ENCODE results near the gene ERO1A.

- TF ChIP-seq EZH2phosphoT487 (IDR thresholded peaks at IDR 0.05; ENCODE audit: low read depth, severe bottlenecking, unreplicated experiment) (no peak), CTCF (IDR thresholded peaks at IDR 0.05; ENCODE audit: poor library complexity) (no peak), EZH2 (IDR thresholded peaks at IDR 0.05; ENCODE audit: borderline replicate concordance) (no peak)
Measured at GRCh38 chr14:52716155-52716554, 20.8 kb upstream of the ERO1A start.

Data from hepatocyte (in vitro differentiated cells).